Endothelial cell of umbilical vein (primary cell): ENCODE measurements around the gene WAC. TPM values are rescaled to one million over a fixed set of nuclear protein-coding genes. Genes with fewer than 3 reads are reported as not detected.
"Not testable (repeated sequence)": the region's sequence is repeated elsewhere in the genome, so short reads cannot be mapped to it uniquely, and the experiment has no call there.

ENCODE experiments used
- BruUV-seq: library from RNA; stranded (reverse); fragments of 400-500 nt; replicated peaks from 2 replicates; lab custom pipeline; 2021; lab: Mats Ljungman, UMichigan
- CTCF ChIA-PET: fragments of 300-600, 350-600 bp; sonication (Branson Sonifier 250); formaldehyde crosslinking; loops from one replicate; lab custom pipeline; 2021; ENCODE audit warnings: antibody characterized with exemption, inconsistent platforms; lab: Charles Lee
- POLR2A ChIA-PET: fragments of 300-600, 350-600 bp; sonication (Branson Sonifier 250); formaldehyde crosslinking; loops from one replicate; lab custom pipeline; 2021; ENCODE audit warnings: antibody characterized with exemption, inconsistent platforms; lab: Charles Lee
- DNase-seq: peaks from one replicate; pipeline ENCODE4 v3.0.0-alpha.2; 2011; ENCODE audit warnings: low read depth, low spot score
- FAIRE-seq: peaks from 2 replicates; lab custom pipeline; 2011; peaks lifted over from hg19 to GRCh38; lab: Jason Lieb, UNC
- H2AFZ ChIP-seq: 2 replicates; pipeline ENCODE4 v1.6.0; 2012; ENCODE audit warnings: low read depth, low read length, control low read depth, inconsistent platforms
- H3K27ac ChIP-seq: 2 replicates; pipeline ENCODE4 v1.5.1; 2011; ENCODE audit warnings: low read depth, mild to moderate bottlenecking, control low read depth, low read length, moderate library complexity; ENCODE audit not compliant: insufficient read depth
- H3K27me3 ChIP-seq, 2 experiments: 2 replicates each; pipeline versions ENCODE4 v1.6.0 to v1.6.1; 2011; ENCODE audit warnings: low read length in 2 of 2, mixed read lengths in 1 of 2; ENCODE audit not compliant: control insufficient read depth in 2 of 2, insufficient read depth in 2 of 2
- H3K36me3 ChIP-seq, 2 experiments: 2 replicates in 1 of 2; 3 replicates in 1 of 2; pipeline ENCODE4 v1.5.1; 2011; ENCODE audit warnings: low read length in 2 of 2, mild to moderate bottlenecking in 1 of 2, moderate library complexity in 1 of 2; ENCODE audit not compliant: control insufficient read depth in 2 of 2, insufficient read depth in 2 of 2; ENCODE audit errors: extremely low read depth in 1 of 2
- H3K4me1 ChIP-seq: 3 replicates; pipeline ENCODE4 v1.5.1; 2011; ENCODE audit warnings: mild to moderate bottlenecking, low read length; ENCODE audit not compliant: control insufficient read depth, insufficient read depth; ENCODE audit errors: extremely low read depth
- H3K4me2 ChIP-seq: 2 replicates; pipeline ENCODE4 v1.6.1; 2011; ENCODE audit warnings: low read length, control low read depth, mixed read lengths; ENCODE audit not compliant: insufficient read depth
- H3K4me3 ChIP-seq, 3 experiments: fragments of 200-600 bp in 1 of 3; sonication (generic), shearing (Covaris generic) in 1 of 3; replicated peaks in 1 of 3; 2 replicates each; pipeline ENCODE4 v1.5.1; 2011 to 2016; ENCODE audit warnings: control low read depth in 3 of 3, low read length in 3 of 3, mild to moderate bottlenecking in 2 of 3, inconsistent platforms in 1 of 3, low read depth in 1 of 3, moderate library complexity in 1 of 3; ENCODE audit not compliant: insufficient read depth in 1 of 3
- H3K79me2 ChIP-seq: 2 replicates; pipeline ENCODE4 v1.6.0; 2012; ENCODE audit warnings: low read length, inconsistent platforms; ENCODE audit not compliant: control insufficient read depth, insufficient read depth
- H3K9ac ChIP-seq: replicated peaks from 2 replicates; pipeline ENCODE3; 2011; ENCODE audit warnings: low read length, control low read depth; ENCODE audit not compliant: insufficient read depth; ENCODE audit errors: extremely low read depth
- H3K9me1 ChIP-seq: replicated peaks from 3 replicates; pipeline ENCODE4 v1.6.0; 2011; ENCODE audit warnings: mild to moderate bottlenecking, low read length; ENCODE audit not compliant: control insufficient read depth, insufficient read depth; ENCODE audit errors: extremely low read depth
- H3K9me3 ChIP-seq: replicated peaks from 2 replicates; pipeline ENCODE4 v1.5.1; 2012; ENCODE audit warnings: low read length, inconsistent platforms; ENCODE audit not compliant: control insufficient read depth, insufficient read depth
- H4K20me1 ChIP-seq: replicated peaks from 2 replicates; pipeline ENCODE3; 2011; ENCODE audit warnings: mild to moderate bottlenecking, low read length; ENCODE audit not compliant: control insufficient read depth, insufficient read depth; ENCODE audit errors: extremely low read depth
- CTCF ChIP-seq, 2 donors: IDR thresholded peaks; 1 replicate in 1 of 2; 2 replicates in 1 of 2; pipeline ENCODE4 v1.5.1; 2011; ENCODE audit warnings: low read length in 2 of 2, mild to moderate bottlenecking in 2 of 2, moderate library complexity in 2 of 2, control low read depth in 1 of 2, inconsistent platforms in 1 of 2, low read depth in 1 of 2; ENCODE audit not compliant: insufficient read depth in 1 of 2; ENCODE audit errors: extremely low read depth in 1 of 2
- EZH2 ChIP-seq: IDR thresholded peaks from 2 replicates; pipeline ENCODE4 v1.6.1; 2012; ENCODE audit warnings: borderline replicate concordance, low read depth, mild to moderate bottlenecking, moderate library complexity, low read length, inconsistent platforms; ENCODE audit not compliant: severe bottlenecking
- FOS ChIP-seq: IDR thresholded peaks from 2 replicates; pipeline ENCODE4 v1.6.1; 2011; ENCODE audit warnings: mild to moderate bottlenecking, low read length, moderate library complexity, borderline replicate concordance; ENCODE audit not compliant: insufficient read depth
- GATA2 ChIP-seq: IDR thresholded peaks from 2 replicates; pipeline ENCODE4 v1.7.0; 2011; ENCODE audit warnings: low read depth, mild to moderate bottlenecking, moderate library complexity, mixed read lengths, low read length; ENCODE audit not compliant: insufficient read length, insufficient read depth
- JUN ChIP-seq: IDR thresholded peaks from 2 replicates; pipeline ENCODE4 v1.6.1; 2011; ENCODE audit warnings: borderline replicate concordance, low read depth; ENCODE audit not compliant: insufficient read length, insufficient read depth
- MAX ChIP-seq: IDR thresholded peaks from 2 replicates; pipeline ENCODE4 v1.6.1; 2011; ENCODE audit not compliant: insufficient read depth, insufficient read length
- MYC ChIP-seq: IDR thresholded peaks from one replicate; pipeline ENCODE4 v1.6.1; 2011; ENCODE audit warnings: mild to moderate bottlenecking, low read depth, low read length
- POLR2A ChIP-seq: IDR thresholded peaks from 2 replicates; pipeline ENCODE4 v1.6.1; 2012; ENCODE audit warnings: low read depth, mild to moderate bottlenecking, control low read depth, low read length
- POLR2AphosphoS5 ChIP-seq: IDR thresholded peaks from 2 replicates; pipeline ENCODE4 v1.6.1; 2012; ENCODE audit warnings: low read depth, mild to moderate bottlenecking, control low read depth, low read length, moderate library complexity; ENCODE audit not compliant: insufficient read depth
- dilution Hi-C: fragments of 300-500 bp; cut with MboI; formaldehyde crosslinking; loops from one replicate; pipeline ENCODE4 v1.15.0; 2019; ENCODE audit warnings: low sequenced_read_pairs; ENCODE audit not compliant: extremely low pct_ligation_motif_present
- intact Hi-C: fragments of 100-400 bp; cut with micrococcal nuclease; formaldehyde crosslinking; loops from one replicate; pipeline ENCODE4 v1.10.0; 2022
- polyA plus RNA-seq, 4 experiments: library from polyadenylated mRNA; depleted of rRNA in 3 of 4; stranded (reverse) in 3 of 4; unstranded in 1 of 4; fragments of >200 nt; gene quantifications; 2 replicates each; pipeline versions ENCODE4 v1.2.1 to v1.2.3, GENCODE V29; 2011 to 2012; ENCODE audit warnings: missing spikeins in 1 of 4
- total RNA-seq: library from RNA; stranded (reverse); gene quantifications from 2 replicates; pipeline ENCODE4 v1.2.3, GENCODE V29; 2021

Gene WAC
- total and polyA plus RNA-seq, 2 donors (not counting 3 experiments of a cell fraction or from before 2014, with no cell fraction given): 49.2 to 101 TPM

GRCh38 chr10:28489206-28489605 lies 43.7 kb upstream of the WAC start:
- Histone ChIP-seq H3K27me3 (no peaks in the 10 kb centered on the region), H3K36me3 (no peaks in the 10 kb centered on the region), H3K27ac (no peak overlapping the region), H3K4me1 (no peaks in the 10 kb centered on the region), H3K79me2 (no peaks in the 10 kb centered on the region), H3K4me3 (no peak overlapping the region), H2AFZ (no peak overlapping the region), H4K20me1 (no peaks in the 10 kb centered on the region), H3K9me3 (no peaks in the 10 kb centered on the region), H3K9me1 (no peaks in the 10 kb centered on the region), H3K4me2 (no peak overlapping the region), H3K9ac (no peak overlapping the region)
- TF ChIP-seq POLR2A: no peak
- no peak for TF ChIP-seq CTCF (IDR thresholded peaks at IDR 0.05; ENCODE audit: extremely low read depth in 1 of 2, insufficient read depth in 1 of 2, low read depth in 1 of 2, low read length in 2 of 2)
- no peak for TF ChIP-seq EZH2
- no peak for TF ChIP-seq POLR2AphosphoS5
- TF ChIP-seq JUN: no peak
- TF ChIP-seq MAX: no peak
- no peak for TF ChIP-seq MYC
- no peak for TF ChIP-seq FOS
- TF ChIP-seq GATA2: no peak
- intact Hi-C loops: no loop called here
- no peak for FAIRE-seq
- CTCF ChIA-PET: interaction anchor here (0.6 kb wide), 1 partner anchor 13 kb away, joined by 3 read pairs; no protein-coding TSS in a partner anchor
- no TSS peak for BruUV-seq
- dilution Hi-C loops: no loop called here
- DNase-seq: no peak
- POLR2A ChIA-PET: no interaction called here

GRCh38 chr10:28490256-28490865 lies 42.6 kb upstream of the WAC start:
- intact Hi-C loops, dilution Hi-C loops, H3K9me1 ChIP-seq: not testable (repeated sequence)

More at GRCh38 chr10:28490256-28490865, 42.6 kb upstream of the WAC start:
- H3K79me2 ChIP-seq, H3K4me2 ChIP-seq, H3K9ac ChIP-seq, H3K36me3 ChIP-seq, FAIRE-seq, H3K4me1 ChIP-seq, POLR2A ChIA-PET, H4K20me1 ChIP-seq, DNase-seq, H3K27me3 ChIP-seq, H3K9me3 ChIP-seq, H3K27ac ChIP-seq, H3K4me3 ChIP-seq, H2AFZ ChIP-seq, BruUV-seq: not testable (repeated sequence)
- CTCF ChIA-PET: interaction anchor here (0.5 kb wide), 1 partner anchor 326 kb away, joined by 3 read pairs; no protein-coding TSS in a partner anchor
